Endothelial cell of umbilical vein (primary cell): Measurements from ENCODE around the gene SCN4A. TPM values are rescaled to one million over a fixed set of nuclear protein-coding genes. Genes with fewer than 3 reads are reported as not detected.

Experiments used
- BruUV-seq: library from RNA; stranded (reverse); fragments of 400-500 nt; replicated peaks from 2 replicates; lab custom pipeline; 2021; lab: Mats Ljungman, UMichigan
- CTCF ChIA-PET: fragments of 300-600, 350-600 bp; sonication (Branson Sonifier 250); formaldehyde crosslinking; loops from one replicate; lab custom pipeline; 2021; ENCODE audit warnings: antibody characterized with exemption, inconsistent platforms; lab: Charles Lee
- POLR2A ChIA-PET: fragments of 300-600, 350-600 bp; sonication (Branson Sonifier 250); formaldehyde crosslinking; loops from one replicate; lab custom pipeline; 2021; ENCODE audit warnings: antibody characterized with exemption, inconsistent platforms; lab: Charles Lee
- DNase-seq: peaks from one replicate; pipeline ENCODE4 v3.0.0-alpha.2; 2011; ENCODE audit warnings: low read depth, low spot score
- FAIRE-seq: peaks from 2 replicates; lab custom pipeline; 2011; peaks lifted over from hg19 to GRCh38; lab: Jason Lieb, UNC
- H2AFZ ChIP-seq: 2 replicates; pipeline ENCODE4 v1.6.0; 2012; ENCODE audit warnings: low read depth, low read length, control low read depth, inconsistent platforms
- H3K27ac ChIP-seq: 2 replicates; pipeline ENCODE4 v1.5.1; 2011; ENCODE audit warnings: low read depth, mild to moderate bottlenecking, control low read depth, low read length, moderate library complexity; ENCODE audit not compliant: insufficient read depth
- H3K27me3 ChIP-seq, 2 experiments: 2 replicates each; pipeline versions ENCODE4 v1.6.0 to v1.6.1; 2011; ENCODE audit warnings: low read length in 2 of 2, mixed read lengths in 1 of 2; ENCODE audit not compliant: control insufficient read depth in 2 of 2, insufficient read depth in 2 of 2
- H3K36me3 ChIP-seq, 2 experiments: 2 replicates in 1 of 2; 3 replicates in 1 of 2; pipeline ENCODE4 v1.5.1; 2011; ENCODE audit warnings: low read length in 2 of 2, mild to moderate bottlenecking in 1 of 2, moderate library complexity in 1 of 2; ENCODE audit not compliant: control insufficient read depth in 2 of 2, insufficient read depth in 2 of 2; ENCODE audit errors: extremely low read depth in 1 of 2
- H3K4me1 ChIP-seq: 3 replicates; pipeline ENCODE4 v1.5.1; 2011; ENCODE audit warnings: mild to moderate bottlenecking, low read length; ENCODE audit not compliant: control insufficient read depth, insufficient read depth; ENCODE audit errors: extremely low read depth
- H3K4me2 ChIP-seq: 2 replicates; pipeline ENCODE4 v1.6.1; 2011; ENCODE audit warnings: low read length, control low read depth, mixed read lengths; ENCODE audit not compliant: insufficient read depth
- H3K4me3 ChIP-seq, 3 experiments: fragments of 200-600 bp in 1 of 3; sonication (generic), shearing (Covaris generic) in 1 of 3; replicated peaks in 1 of 3; 2 replicates each; pipeline ENCODE4 v1.5.1; 2011 to 2016; ENCODE audit warnings: control low read depth in 3 of 3, low read length in 3 of 3, mild to moderate bottlenecking in 2 of 3, inconsistent platforms in 1 of 3, low read depth in 1 of 3, moderate library complexity in 1 of 3; ENCODE audit not compliant: insufficient read depth in 1 of 3
- H3K79me2 ChIP-seq: 2 replicates; pipeline ENCODE4 v1.6.0; 2012; ENCODE audit warnings: low read length, inconsistent platforms; ENCODE audit not compliant: control insufficient read depth, insufficient read depth
- H3K9ac ChIP-seq: replicated peaks from 2 replicates; pipeline ENCODE3; 2011; ENCODE audit warnings: low read length, control low read depth; ENCODE audit not compliant: insufficient read depth; ENCODE audit errors: extremely low read depth
- H3K9me1 ChIP-seq: replicated peaks from 3 replicates; pipeline ENCODE4 v1.6.0; 2011; ENCODE audit warnings: mild to moderate bottlenecking, low read length; ENCODE audit not compliant: control insufficient read depth, insufficient read depth; ENCODE audit errors: extremely low read depth
- H3K9me3 ChIP-seq: replicated peaks from 2 replicates; pipeline ENCODE4 v1.5.1; 2012; ENCODE audit warnings: low read length, inconsistent platforms; ENCODE audit not compliant: control insufficient read depth, insufficient read depth
- H4K20me1 ChIP-seq: replicated peaks from 2 replicates; pipeline ENCODE3; 2011; ENCODE audit warnings: mild to moderate bottlenecking, low read length; ENCODE audit not compliant: control insufficient read depth, insufficient read depth; ENCODE audit errors: extremely low read depth
- EZH2 ChIP-seq: IDR thresholded peaks from 2 replicates; pipeline ENCODE4 v1.6.1; 2012; ENCODE audit warnings: borderline replicate concordance, low read depth, mild to moderate bottlenecking, moderate library complexity, low read length, inconsistent platforms; ENCODE audit not compliant: severe bottlenecking
- FOS ChIP-seq: IDR thresholded peaks from 2 replicates; pipeline ENCODE4 v1.6.1; 2011; ENCODE audit warnings: mild to moderate bottlenecking, low read length, moderate library complexity, borderline replicate concordance; ENCODE audit not compliant: insufficient read depth
- GATA2 ChIP-seq: IDR thresholded peaks from 2 replicates; pipeline ENCODE4 v1.7.0; 2011; ENCODE audit warnings: low read depth, mild to moderate bottlenecking, moderate library complexity, mixed read lengths, low read length; ENCODE audit not compliant: insufficient read length, insufficient read depth
- JUN ChIP-seq: IDR thresholded peaks from 2 replicates; pipeline ENCODE4 v1.6.1; 2011; ENCODE audit warnings: borderline replicate concordance, low read depth; ENCODE audit not compliant: insufficient read length, insufficient read depth
- MAX ChIP-seq: IDR thresholded peaks from 2 replicates; pipeline ENCODE4 v1.6.1; 2011; ENCODE audit not compliant: insufficient read depth, insufficient read length
- MYC ChIP-seq: IDR thresholded peaks from one replicate; pipeline ENCODE4 v1.6.1; 2011; ENCODE audit warnings: mild to moderate bottlenecking, low read depth, low read length
- POLR2A ChIP-seq: IDR thresholded peaks from 2 replicates; pipeline ENCODE4 v1.6.1; 2012; ENCODE audit warnings: low read depth, mild to moderate bottlenecking, control low read depth, low read length
- POLR2AphosphoS5 ChIP-seq: IDR thresholded peaks from 2 replicates; pipeline ENCODE4 v1.6.1; 2012; ENCODE audit warnings: low read depth, mild to moderate bottlenecking, control low read depth, low read length, moderate library complexity; ENCODE audit not compliant: insufficient read depth
- dilution Hi-C: fragments of 300-500 bp; cut with MboI; formaldehyde crosslinking; loops from one replicate; pipeline ENCODE4 v1.15.0; 2019; ENCODE audit warnings: low sequenced_read_pairs; ENCODE audit not compliant: extremely low pct_ligation_motif_present
- intact Hi-C: fragments of 100-400 bp; cut with micrococcal nuclease; formaldehyde crosslinking; loops from one replicate; pipeline ENCODE4 v1.10.0; 2022
- polyA plus RNA-seq, 4 experiments: library from polyadenylated mRNA; depleted of rRNA in 3 of 4; stranded (reverse) in 3 of 4; unstranded in 1 of 4; fragments of >200 nt; gene quantifications; 2 replicates each; pipeline versions ENCODE4 v1.2.1 to v1.2.3, GENCODE V29; 2011 to 2012; ENCODE audit warnings: missing spikeins in 1 of 4
- total RNA-seq: library from RNA; stranded (reverse); gene quantifications from 2 replicates; pipeline ENCODE4 v1.2.3, GENCODE V29; 2021
- TF ChIP-seq, protein P1 (sequence below), 2 donors: IDR thresholded peaks; 1 replicate in 1 of 2; 2 replicates in 1 of 2; pipeline ENCODE4 v1.5.1; 2011; ENCODE audit warnings: low read length in 2 of 2, mild to moderate bottlenecking in 2 of 2, moderate library complexity in 2 of 2, control low read depth in 1 of 2, inconsistent platforms in 1 of 2, low read depth in 1 of 2; ENCODE audit not compliant: insufficient read depth in 1 of 2; ENCODE audit errors: extremely low read depth in 1 of 2

The SCN4A gene
- total and polyA plus RNA-seq, 2 donors (not counting 3 experiments of a cell fraction or from before 2014, with no cell fraction given) = 0.01 to 0.40 TPM

- Histone ChIP-seq H3K4me3 (no peak overlapping the region), H2AFZ (no peak overlapping the region), H4K20me1 (no peaks in the 10 kb centered on the region), H3K4me1 (no peaks in the 10 kb centered on the region), H3K4me2 (no peak overlapping the region), H3K27me3 (no peaks in the 10 kb centered on the region), H3K9ac (no peak overlapping the region), H3K36me3 (no peaks in the 10 kb centered on the region), H3K27ac (no peak overlapping the region), H3K9me1 (no peaks in the 10 kb centered on the region), H3K79me2 (no peaks in the 10 kb centered on the region), H3K9me3 (no peaks in the 10 kb centered on the region)
- ChIA-PET CTCF (interaction anchor here (1.3 to 7.0 kb wide), 6 partner anchors 10 to 177 kb away, joined by 3 to 50 read pairs (median 6); partner anchors contain the start of gene GH1), POLR2A (no interaction called here)
- BruUV-seq = no TSS peak
- no peak for TF ChIP-seq MAX
- no peak for FAIRE-seq
- no peak for DNase-seq
- dilution Hi-C loops (no loop called here), intact Hi-C loops (no loop called here)
Measured at GRCh38 chr17:63956296-63956920, 16.3 kb downstream of the SCN4A start.

DNA sequence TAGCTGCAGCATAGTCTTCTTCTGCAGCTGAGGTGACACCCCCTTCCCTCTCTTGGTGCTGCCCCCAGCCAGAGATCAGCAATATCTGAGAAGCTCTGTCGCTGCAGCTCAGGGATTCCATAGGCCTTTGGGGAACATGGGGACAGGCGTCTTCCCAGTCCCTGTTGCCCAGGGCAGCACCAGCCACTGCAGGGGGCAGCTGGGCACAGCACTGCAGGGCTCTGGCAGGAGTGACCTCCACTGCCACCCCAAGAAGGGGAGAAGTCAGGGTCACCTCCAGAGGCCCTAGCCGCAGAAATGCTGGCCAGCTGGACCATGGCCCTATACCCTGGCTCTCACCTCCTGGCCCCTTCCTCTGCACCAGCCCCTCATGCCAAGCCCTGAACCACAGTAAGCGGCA lies 16.9 kb downstream of the SCN4A start:
- H3K36me3 ChIP-seq = no peaks in the 10 kb centered on the region
- H3K4me3 ChIP-seq = no peak overlapping the region
- no peaks in the 10 kb centered on the region for H3K79me2 ChIP-seq
- no peak overlapping the region for H3K27ac ChIP-seq
- ChIA-PET POLR2A (no interaction called here), CTCF (interaction anchor here (1.3 to 7.0 kb wide), 6 partner anchors 10 to 178 kb away, joined by 3 to 50 read pairs (median 6); partner anchors contain the start of gene GH1)
- no peaks in the 10 kb centered on the region for H3K27me3 ChIP-seq
- no peaks in the 10 kb centered on the region for H4K20me1 ChIP-seq
- H3K9me1 ChIP-seq = no peaks in the 10 kb centered on the region
- no peak overlapping the region for H3K4me2 ChIP-seq
- FAIRE-seq (no peak), DNase-seq (no peak)
- intact Hi-C loops (no loop called here), dilution Hi-C loops (no loop called here)
- no peaks in the 10 kb centered on the region for H3K4me1 ChIP-seq
- H2AFZ ChIP-seq = no peak overlapping the region
- no peak for TF ChIP-seq EZH2
- no peak for TF ChIP-seq FOS
- no peak for TF ChIP-seq GATA2
- TF ChIP-seq, protein P1, sequence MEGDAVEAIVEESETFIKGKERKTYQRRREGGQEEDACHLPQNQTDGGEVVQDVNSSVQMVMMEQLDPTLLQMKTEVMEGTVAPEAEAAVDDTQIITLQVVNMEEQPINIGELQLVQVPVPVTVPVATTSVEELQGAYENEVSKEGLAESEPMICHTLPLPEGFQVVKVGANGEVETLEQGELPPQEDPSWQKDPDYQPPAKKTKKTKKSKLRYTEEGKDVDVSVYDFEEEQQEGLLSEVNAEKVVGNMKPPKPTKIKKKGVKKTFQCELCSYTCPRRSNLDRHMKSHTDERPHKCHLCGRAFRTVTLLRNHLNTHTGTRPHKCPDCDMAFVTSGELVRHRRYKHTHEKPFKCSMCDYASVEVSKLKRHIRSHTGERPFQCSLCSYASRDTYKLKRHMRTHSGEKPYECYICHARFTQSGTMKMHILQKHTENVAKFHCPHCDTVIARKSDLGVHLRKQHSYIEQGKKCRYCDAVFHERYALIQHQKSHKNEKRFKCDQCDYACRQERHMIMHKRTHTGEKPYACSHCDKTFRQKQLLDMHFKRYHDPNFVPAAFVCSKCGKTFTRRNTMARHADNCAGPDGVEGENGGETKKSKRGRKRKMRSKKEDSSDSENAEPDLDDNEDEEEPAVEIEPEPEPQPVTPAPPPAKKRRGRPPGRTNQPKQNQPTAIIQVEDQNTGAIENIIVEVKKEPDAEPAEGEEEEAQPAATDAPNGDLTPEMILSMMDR (IDR thresholded peaks at IDR 0.05; ENCODE audit: extremely low read depth in 1 of 2, insufficient read depth in 1 of 2, low read depth in 1 of 2, low read length in 2 of 2) = no peak
- no peak for TF ChIP-seq POLR2AphosphoS5
- TF ChIP-seq POLR2A = no peak
- no peak for TF ChIP-seq MAX
- TF ChIP-seq JUN = no peak
- no peak for TF ChIP-seq MYC
- no TSS peak for BruUV-seq
- H3K9me3 ChIP-seq = no peaks in the 10 kb centered on the region
- no peak overlapping the region for H3K9ac ChIP-seq
